A549 treated with CpdA at 1 μM for 4 hours (cell line): ENCODE results near the gene KLC1. TPM values are rescaled to one million over a fixed set of nuclear protein-coding genes. Genes with fewer than 3 reads are reported as not detected.

Experiments
- total RNA-seq: library from RNA; stranded (reverse); fragments of 200-300 nt; extraction: Qiagen RNA extraction; gene quantifications from 5 replicates; pipeline ENCODE4 v1.2.3, GENCODE V29; 2022; ENCODE audit warnings: low read depth

KLC1 gene
- total RNA-seq = 90.9 to 118 TPM (median 107 TPM) in 5 replicates

DNA sequence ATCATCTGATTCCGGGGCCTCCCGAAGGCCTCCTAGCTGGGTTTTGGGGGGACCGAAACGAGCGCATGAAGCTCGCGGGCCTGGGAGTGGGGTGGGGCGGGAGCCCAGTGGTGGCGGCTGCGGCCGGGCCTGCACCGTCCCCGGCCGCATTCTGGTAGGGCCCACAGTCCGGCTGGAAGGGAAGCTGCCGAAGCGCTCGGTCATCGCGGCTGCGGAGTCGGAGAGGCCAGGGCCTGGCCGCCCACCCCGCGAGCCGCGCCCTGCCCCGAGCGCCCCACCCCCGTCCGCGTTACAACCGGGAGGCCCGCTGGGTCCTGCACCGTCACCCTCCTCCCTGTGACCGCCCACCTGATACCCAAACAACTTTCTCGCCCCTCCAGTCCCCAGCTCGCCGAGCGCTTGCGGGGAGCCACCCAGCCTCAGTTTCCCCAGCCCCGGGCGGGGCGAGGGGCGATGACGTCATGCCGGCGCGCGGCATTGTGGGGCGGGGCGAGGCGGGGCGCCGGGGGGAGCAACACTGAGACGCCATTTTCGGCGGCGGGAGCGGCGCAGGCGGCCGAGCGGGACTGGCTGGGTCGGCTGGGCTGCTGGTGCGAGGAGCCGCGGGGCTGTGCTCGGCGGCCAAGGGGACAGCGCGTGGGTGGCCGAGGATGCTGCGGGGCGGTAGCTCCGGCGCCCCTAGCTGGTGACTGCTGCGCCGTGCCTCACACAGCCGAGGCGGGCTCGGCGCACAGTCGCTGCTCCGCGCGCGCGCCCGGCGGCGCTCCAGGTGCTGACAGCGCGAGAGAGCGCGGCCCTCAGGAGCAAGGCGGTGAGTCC lies at the start of gene KLC1:
Gene KLC1, plus strand, starts transcription at position 528 of the 819 bp plus-strand sequence. CDS start 25,354 bp downstream, outside the sequence.

DNA sequence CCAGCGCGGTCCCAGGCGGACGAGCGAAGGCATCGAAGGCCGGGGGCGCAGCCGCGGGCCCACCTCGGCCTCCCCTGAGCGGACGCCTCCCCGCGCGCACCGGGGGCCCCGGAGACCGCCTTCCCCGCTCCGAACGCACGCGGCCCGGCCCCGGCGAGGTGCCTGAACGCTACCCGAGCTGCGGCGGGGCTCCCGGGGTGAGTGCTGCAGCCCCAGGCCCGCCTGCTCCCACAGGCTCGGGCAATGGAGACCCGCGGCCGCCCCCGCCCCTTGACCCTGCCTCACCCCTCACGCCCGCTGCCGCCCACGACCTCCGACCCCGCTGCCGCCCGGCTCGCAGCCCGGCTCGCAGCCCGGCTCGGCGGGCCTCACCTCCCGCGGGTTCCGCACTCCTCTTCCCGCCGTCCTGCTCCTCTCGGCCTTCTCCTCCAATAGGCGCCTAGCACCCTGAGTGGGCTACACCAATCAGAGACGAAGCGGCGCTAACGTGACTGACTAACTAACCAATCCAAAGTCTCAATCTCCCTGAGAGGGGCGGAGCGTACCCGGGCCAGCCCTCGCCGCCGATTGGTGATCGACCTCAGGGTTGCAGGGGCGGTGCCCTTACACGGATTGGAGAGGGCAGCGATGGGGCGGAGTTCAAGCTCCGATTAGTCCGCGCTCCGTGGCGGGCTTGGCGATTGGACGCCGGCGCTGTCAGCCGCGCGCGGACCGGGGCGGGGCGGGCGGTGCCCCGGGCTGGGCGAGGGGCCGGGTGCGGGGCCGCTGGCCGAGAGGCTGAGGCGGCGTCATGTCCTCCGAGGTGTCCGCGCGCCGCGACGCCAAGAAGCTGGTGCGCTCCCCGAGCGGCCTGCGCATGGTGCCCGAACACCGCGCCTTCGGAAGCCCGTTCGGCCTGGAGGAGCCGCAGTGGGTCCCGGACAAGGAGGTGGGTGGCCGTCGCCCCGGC lies 86.3 kb downstream of the KLC1 start, which contains the start of the genes XRCC3 and ZFYVE21:
Gene XRCC3, minus strand, starts transcription at position 400 of the 949 bp plus-strand sequence. CDS start 4,364 bp downstream, outside the sequence.
Gene ZFYVE21, plus strand, starts transcription at position 759 of the 949 bp plus-strand sequence. Its CDS starts 32 bp downstream, at position 791.

Other genes with a start within 250 kb of the KLC1 start
- 58.6 to 68.1 TPM (median 61.7 TPM) in 5 replicates for gene MARK3, start 243.8 kb upstream of the KLC1 start, total RNA-seq
- 68.9 to 104 TPM (median 98.2 TPM) in 5 replicates for gene CKB, start 106.4 kb upstream of the KLC1 start, total RNA-seq
- gene TRMT61A, start 100.0 kb upstream of the KLC1 start, total RNA-seq = 18.8 to 31.0 TPM (median 26.5 TPM) in 5 replicates
- 20.5 to 26.2 TPM (median 20.9 TPM) in 5 replicates for gene BAG5, start 66.6 kb upstream of the KLC1 start, total RNA-seq
- 45.8 to 56.3 TPM (median 53.6 TPM) in 5 replicates for gene COA8, start 66.3 kb upstream of the KLC1 start, total RNA-seq
- 27.9 to 32.1 TPM (median 30.1 TPM) in 5 replicates for gene XRCC3, start 86.2 kb downstream of the KLC1 start, total RNA-seq
- 29.9 to 39.9 TPM (median 34.5 TPM) in 5 replicates for gene ZFYVE21, start 86.6 kb downstream of the KLC1 start, total RNA-seq
- 3.7 to 5.7 TPM (median 4.8 TPM) in 5 replicates for gene PPP1R13B, start 218.4 kb downstream of the KLC1 start, total RNA-seq